Neural crest cell (in vitro differentiated cells): Measurements from ENCODE around the gene SCARB1. TPM values are rescaled to one million over a fixed set of nuclear protein-coding genes. Genes with fewer than 3 reads are reported as not detected.

ENCODE experiments used
- DNase-seq: peaks from one replicate; pipeline ENCODE4 v3.0.0; 2021; ENCODE audit warnings: low read depth, mixed read lengths, low spot score
- H3K27ac Mint-ChIP-seq: one replicate; pipeline ENCODE4 v1.8.0; 2021; ENCODE audit warnings: mild to moderate bottlenecking, mixed read lengths; ENCODE audit not compliant: unreplicated experiment
- H3K27me3 Mint-ChIP-seq: 2 replicates; pipeline ENCODE4 v1.8.0; 2021; ENCODE audit warnings: low read depth, mild to moderate bottlenecking, mixed read lengths
- H3K36me3 Mint-ChIP-seq: 2 replicates; pipeline ENCODE4 v1.8.0; 2021; ENCODE audit warnings: low read depth, mild to moderate bottlenecking, mixed read lengths
- H3K4me1 Mint-ChIP-seq: 2 replicates; pipeline ENCODE4 v1.8.0; 2021; ENCODE audit warnings: mixed read lengths
- H3K4me3 Mint-ChIP-seq: one replicate; pipeline ENCODE4 v1.8.0; 2021; ENCODE audit warnings: mild to moderate bottlenecking, mixed read lengths
- H3K9me3 Mint-ChIP-seq: 2 replicates; pipeline ENCODE4 v1.8.0; 2021; ENCODE audit warnings: mixed read lengths
- CTCF ChIP-seq: fragments of 200-600 bp; sonication (generic); conservative IDR thresholded peaks from 2 replicates; pipeline ENCODE4 v1.5.0; 2021; ENCODE audit warnings: antibody characterized with exemption, mild to moderate bottlenecking
- total RNA-seq: library from RNA; stranded (reverse); gene quantifications from 2 replicates; pipeline ENCODE4 v1.2.1, GENCODE V29; 2021

The SCARB1 gene
- total RNA-seq, 1 donor from 2014 or later = 50.9 TPM

GRCh38 chr12:124744659-124745464 is 118.8 kb downstream of the SCARB1 start:
- no peak for DNase-seq
- no peaks in the 10 kb centered on the region for H3K36me3 Mint-ChIP-seq
- H3K27ac Mint-ChIP-seq = peak overlapping the region; percentile 23
- TF ChIP-seq CTCF = no peak
- peaks cover 51% of the 10 kb centered on the region for H3K27me3 Mint-ChIP-seq
- peak overlapping the region; percentile 14 for H3K4me3 Mint-ChIP-seq
- peaks cover 64% of the 10 kb centered on the region for H3K4me1 Mint-ChIP-seq
- no peaks in the 10 kb centered on the region for H3K9me3 Mint-ChIP-seq

GRCh38 chr12:124744273-124744640 is 119.4 kb downstream of the SCARB1 start:
- no peak overlapping the region for H3K27ac Mint-ChIP-seq
- TF ChIP-seq CTCF = no peak
- no peak for DNase-seq
- peaks cover 64% of the 10 kb centered on the region for H3K4me1 Mint-ChIP-seq
- no peak overlapping the region for H3K4me3 Mint-ChIP-seq
- no peaks in the 10 kb centered on the region for H3K36me3 Mint-ChIP-seq
- no peaks in the 10 kb centered on the region for H3K9me3 Mint-ChIP-seq
- peaks cover 53% of the 10 kb centered on the region for H3K27me3 Mint-ChIP-seq

- Mint-ChIP-seq H3K4me1 (peaks cover 68% of the 10 kb centered on the region), H3K27me3 (peaks cover 58% of the 10 kb centered on the region), H3K4me3 (peak overlapping the region; percentile 3), H3K27ac (no peak overlapping the region), H3K36me3 (no peaks in the 10 kb centered on the region), H3K9me3 (no peaks in the 10 kb centered on the region)
- no peak for DNase-seq
- TF ChIP-seq CTCF = no peak
Measured at GRCh38 chr12:124743479-124744272, 120.0 kb downstream of the SCARB1 start.

- H3K27ac Mint-ChIP-seq = no peak overlapping the region
- H3K9me3 Mint-ChIP-seq = no peaks in the 10 kb centered on the region
- TF ChIP-seq CTCF = no peak
- H3K27me3 Mint-ChIP-seq = peaks cover 61% of the 10 kb centered on the region
- no peak overlapping the region for H3K4me3 Mint-ChIP-seq
- H3K4me1 Mint-ChIP-seq = peaks cover 68% of the 10 kb centered on the region
- DNase-seq = no peak
- no peaks in the 10 kb centered on the region for H3K36me3 Mint-ChIP-seq
Measured at GRCh38 chr12:124742678-124743077, 121.0 kb downstream of the SCARB1 start.

- no peaks in the 10 kb centered on the region for H3K9me3 Mint-ChIP-seq
- no peak overlapping the region for H3K27ac Mint-ChIP-seq
- peaks cover 72% of the 10 kb centered on the region for H3K4me1 Mint-ChIP-seq
- peaks cover 67% of the 10 kb centered on the region for H3K27me3 Mint-ChIP-seq
- H3K4me3 Mint-ChIP-seq = no peak overlapping the region
- TF ChIP-seq CTCF = no peak
- no peak for DNase-seq
- no peaks in the 10 kb centered on the region for H3K36me3 Mint-ChIP-seq
Measured at GRCh38 chr12:124742111-124742510, 121.6 kb downstream of the SCARB1 start.
